ENCODE measurements around the gene ROR2.

GRCh38 chr9:91746357-91746756 lies 203.7 kb downstream of the ROR2 start:
- TF ChIP-seq EP300 (IDR thresholded peaks at IDR 0.05; ENCODE audit: borderline replicate concordance) (no peak), TAF1 (IDR thresholded peaks at IDR 0.05; ENCODE audit: low read depth) (no peak), YY1 (IDR thresholded peaks at IDR 0.05; ENCODE audit: low read depth) (no peak), CREB1 (IDR thresholded peaks at IDR 0.05; ENCODE audit: low read depth) (no peak), RAD21 (IDR thresholded peaks at IDR 0.05; ENCODE audit: low read depth) (no peak), CEBPB (IDR thresholded peaks at IDR 0.05) (no peak), TCF12 (IDR thresholded peaks at IDR 0.05; ENCODE audit: low read depth) (no peak), EGR1 (IDR thresholded peaks at IDR 0.05) (no peak), FOXM1 (IDR thresholded peaks at IDR 0.05; ENCODE audit: borderline replicate concordance, low read depth) (no peak), USF1 (IDR thresholded peaks at IDR 0.05) (no peak), TEAD4 (IDR thresholded peaks at IDR 0.05) (no peak)
- TF ChIP-seq, protein P1, sequence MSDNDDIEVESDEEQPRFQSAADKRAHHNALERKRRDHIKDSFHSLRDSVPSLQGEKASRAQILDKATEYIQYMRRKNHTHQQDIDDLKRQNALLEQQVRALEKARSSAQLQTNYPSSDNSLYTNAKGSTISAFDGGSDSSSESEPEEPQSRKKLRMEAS (IDR thresholded peaks at IDR 0.05) = no peak
- TF ChIP-seq, protein P2, sequence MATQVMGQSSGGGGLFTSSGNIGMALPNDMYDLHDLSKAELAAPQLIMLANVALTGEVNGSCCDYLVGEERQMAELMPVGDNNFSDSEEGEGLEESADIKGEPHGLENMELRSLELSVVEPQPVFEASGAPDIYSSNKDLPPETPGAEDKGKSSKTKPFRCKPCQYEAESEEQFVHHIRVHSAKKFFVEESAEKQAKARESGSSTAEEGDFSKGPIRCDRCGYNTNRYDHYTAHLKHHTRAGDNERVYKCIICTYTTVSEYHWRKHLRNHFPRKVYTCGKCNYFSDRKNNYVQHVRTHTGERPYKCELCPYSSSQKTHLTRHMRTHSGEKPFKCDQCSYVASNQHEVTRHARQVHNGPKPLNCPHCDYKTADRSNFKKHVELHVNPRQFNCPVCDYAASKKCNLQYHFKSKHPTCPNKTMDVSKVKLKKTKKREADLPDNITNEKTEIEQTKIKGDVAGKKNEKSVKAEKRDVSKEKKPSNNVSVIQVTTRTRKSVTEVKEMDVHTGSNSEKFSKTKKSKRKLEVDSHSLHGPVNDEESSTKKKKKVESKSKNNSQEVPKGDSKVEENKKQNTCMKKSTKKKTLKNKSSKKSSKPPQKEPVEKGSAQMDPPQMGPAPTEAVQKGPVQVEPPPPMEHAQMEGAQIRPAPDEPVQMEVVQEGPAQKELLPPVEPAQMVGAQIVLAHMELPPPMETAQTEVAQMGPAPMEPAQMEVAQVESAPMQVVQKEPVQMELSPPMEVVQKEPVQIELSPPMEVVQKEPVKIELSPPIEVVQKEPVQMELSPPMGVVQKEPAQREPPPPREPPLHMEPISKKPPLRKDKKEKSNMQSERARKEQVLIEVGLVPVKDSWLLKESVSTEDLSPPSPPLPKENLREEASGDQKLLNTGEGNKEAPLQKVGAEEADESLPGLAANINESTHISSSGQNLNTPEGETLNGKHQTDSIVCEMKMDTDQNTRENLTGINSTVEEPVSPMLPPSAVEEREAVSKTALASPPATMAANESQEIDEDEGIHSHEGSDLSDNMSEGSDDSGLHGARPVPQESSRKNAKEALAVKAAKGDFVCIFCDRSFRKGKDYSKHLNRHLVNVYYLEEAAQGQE (IDR thresholded peaks at IDR 0.05; ENCODE audit: low read depth) = no peak

All from Ishikawa (cell line).